Right cardiac atrium (tissue), 5 donors: ENCODE data around the gene ABO. TPM values are rescaled to one million over a fixed set of nuclear protein-coding genes. Genes with fewer than 3 reads are reported as not detected.
A peak's percentile ranks its signal among the peaks of the same experiment; 100 is the strongest.
"Not testable (repeated sequence)": the region's sequence is repeated elsewhere in the genome, so short reads cannot be mapped to it uniquely, and the experiment has no call there.

ENCODE experiments used
- ATAC-seq, 2 donors: fragments of 200-7000 bp; cut with Tn5 transposase; one replicate each; pipeline versions ENCODE4 v1.8.0 to v1.9.1; 2020; ENCODE audit warnings: moderate library complexity in 2 of 2, mild to moderate bottlenecking in 1 of 2
- DNase-seq, 3 donors: peaks; one replicate each; pipeline ENCODE4 v3.0.0-alpha.2; 2020
- H3K27ac ChIP-seq: one replicate; pipeline ENCODE4 v1.5.1; 2013; ENCODE audit warnings: mild to moderate bottlenecking, low read length, control low read depth, moderate library complexity
- H3K27me3 ChIP-seq: one replicate; pipeline ENCODE4 v1.6.1; 2013; ENCODE audit not compliant: control insufficient read depth, insufficient read depth
- H3K4me1 ChIP-seq: one replicate; pipeline ENCODE4 v1.6.1; 2013; ENCODE audit warnings: low read length; ENCODE audit not compliant: control insufficient read depth, insufficient read depth
- H3K4me3 ChIP-seq: one replicate; pipeline ENCODE4 v1.5.1; 2013; ENCODE audit warnings: low read length, control low read depth
- H3K9me3 ChIP-seq: one replicate; pipeline ENCODE4 v1.6.1; 2013; ENCODE audit warnings: low read length; ENCODE audit not compliant: control insufficient read depth
- WGBS: extraction: QIAGEN DNeasy Blood & Tissue Kit; methylation state at CpG from one replicate; pipeline ENCODE4 v1.1.7; 2013; 5-methylcytosine and 5-hydroxymethylcytosine counted together
- intact Hi-C, 4 donors: fragments of 100-400 bp; cut with DNase I; formaldehyde crosslinking; loops; one replicate each; pipeline versions ENCODE4 v1.11.0 to v1.14.0; 2022 to 2023
- polyA plus RNA-seq: library from polyadenylated mRNA; stranded (reverse); fragments of 200-250 nt; gene quantifications from one replicate; pipeline ENCODE4 v1.2.3, GENCODE V29; 2013
- total RNA-seq, 4 donors: library from RNA; stranded (reverse); fragmentation: NEBNext Ultra II Directional; extraction: Animal tissue kit (Norgen Biotek cat#: 25700); gene quantifications; one replicate each; pipeline ENCODE4 v1.2.1, GENCODE V29; 2021
- donor health status: healthy with polysubstance abuse.
- donor health status: DM: no; HTN: yes; CAD: no.
- donor health status: DM: no; HTN: no; CAD: no.
- donor health status: DM: no; HTN: yes; CAD: no; lungs with severe emphysema.
- donor health status: DM: yes; HTN: yes; CAD: no.

ABO gene
- total and polyA plus RNA-seq, 5 donors: 0.66 to 2.0 (median 1.2) TPM

GRCh38 chr9:133286523-133286922 lies 11.5 kb upstream of the ABO start:
- Histone ChIP-seq H3K27ac (no peak overlapping the region), H3K9me3 (peaks cover 3% of the 10 kb centered on the region)

GRCh38 chr9:133285252-133285775 lies 10.3 kb upstream of the ABO start:
- Histone ChIP-seq H3K27ac (no peak overlapping the region), H3K27me3 (no peaks in the 10 kb centered on the region), H3K4me1 (no peaks in the 10 kb centered on the region), H3K9me3 (no peaks in the 10 kb centered on the region), H3K4me3 (no peak overlapping the region)
- WGBS: 79% methylated on average over 6 of the region's 6 CpGs
- intact Hi-C loops: no loop called here
- no peak for DNase-seq
- ATAC-seq: no peak

More at GRCh38 chr9:133286523-133286922, 11.5 kb upstream of the ABO start:
- no peaks in the 10 kb centered on the region for H3K4me1 ChIP-seq
- no peak overlapping the region for H3K4me3 ChIP-seq
- 31% methylated on average over 2 of the region's 2 CpGs for WGBS
- intact Hi-C loops: no loop called here
- no peaks in the 10 kb centered on the region for H3K27me3 ChIP-seq
- no peak for ATAC-seq
- DNase-seq: no peak

- Histone ChIP-seq H3K27ac (no peak overlapping the region), H3K27me3 (no peaks in the 10 kb centered on the region), H3K4me1 (no peaks in the 10 kb centered on the region), H3K9me3 (no peaks in the 10 kb centered on the region), H3K4me3 (no peak overlapping the region)
- intact Hi-C loops: no loop called here
- WGBS: 93% methylated on average over 8 of the region's 8 CpGs
- no peak for ATAC-seq
- no peak for DNase-seq
Measured at GRCh38 chr9:133284362-133284761, 9.4 kb upstream of the ABO start.

GRCh38 chr9:133283255-133284032 lies 8.4 kb upstream of the ABO start:
- intact Hi-C loops, H3K9me3 ChIP-seq, H3K27ac ChIP-seq, H3K27me3 ChIP-seq, ATAC-seq, H3K4me3 ChIP-seq, DNase-seq, H3K4me1 ChIP-seq: not testable (repeated sequence)
- 72% methylated on average over 16 of the region's 16 CpGs for WGBS

- Histone ChIP-seq H3K4me1 (no peaks in the 10 kb centered on the region), H3K4me3 (no peak overlapping the region), H3K9me3 (no peaks in the 10 kb centered on the region), H3K27me3 (no peaks in the 10 kb centered on the region), H3K27ac (no peak overlapping the region)
- intact Hi-C loops: no loop called here
- DNase-seq (no peak), ATAC-seq (no peak)
- WGBS: 65% methylated on average over 7 of the region's 7 CpGs
Measured at GRCh38 chr9:133282464-133283238, 7.7 kb upstream of the ABO start.

- no peaks in the 10 kb centered on the region for H3K4me1 ChIP-seq
- H3K27me3 ChIP-seq: no peaks in the 10 kb centered on the region
- no peaks in the 10 kb centered on the region for H3K9me3 ChIP-seq
- 56% methylated on average over 5 of the region's 5 CpGs for WGBS
- ATAC-seq (no peak), DNase-seq (no peak)
- H3K27ac ChIP-seq: no peak overlapping the region
- intact Hi-C loops: no loop called here
- no peak overlapping the region for H3K4me3 ChIP-seq
Measured at GRCh38 chr9:133280392-133280791, 5.4 kb upstream of the ABO start.

- H3K27me3 ChIP-seq: no peaks in the 10 kb centered on the region
- H3K4me3 ChIP-seq: no peak overlapping the region
- ATAC-seq (no peak), DNase-seq (no peak)
- no peaks in the 10 kb centered on the region for H3K9me3 ChIP-seq
- no peaks in the 10 kb centered on the region for H3K4me1 ChIP-seq
- intact Hi-C loops: no loop called here
- no peak overlapping the region for H3K27ac ChIP-seq
- WGBS: 81% methylated on average over 12 of the region's 12 CpGs
Measured at GRCh38 chr9:133278161-133279114, 3.4 kb upstream of the ABO start.

- H3K27ac ChIP-seq: no peak overlapping the region
- H3K9me3 ChIP-seq: no peaks in the 10 kb centered on the region
- WGBS: 80% methylated on average over 4 of the region's 4 CpGs
- no peaks in the 10 kb centered on the region for H3K4me1 ChIP-seq
- H3K27me3 ChIP-seq: no peaks in the 10 kb centered on the region
- intact Hi-C loops: no loop called here
- H3K4me3 ChIP-seq: no peak overlapping the region
- DNase-seq (no peak), ATAC-seq (no peak)
Measured at GRCh38 chr9:133277467-133277866, 2.5 kb upstream of the ABO start.

GRCh38 chr9:133276923-133277322 lies 1.9 kb upstream of the ABO start:
- Histone ChIP-seq H3K4me1 (no peaks in the 10 kb centered on the region), H3K4me3 (no peak overlapping the region), H3K27ac (no peak overlapping the region), H3K27me3 (no peaks in the 10 kb centered on the region), H3K9me3 (no peaks in the 10 kb centered on the region)
- WGBS: 81% methylated on average over 9 of the region's 9 CpGs
- intact Hi-C loops: no loop called here
- DNase-seq (no peak), ATAC-seq (no peak)

GRCh38 chr9:133276001-133276884 lies 1.2 kb upstream of the ABO start:
- no peaks in the 10 kb centered on the region for H3K27me3 ChIP-seq
- H3K9me3 ChIP-seq: no peaks in the 10 kb centered on the region
- ATAC-seq (peak in 1 of 2 donors; percentile 6), DNase-seq (peak in 1 of 3 donors; percentile 56)
- 50% methylated on average over 33 of the region's 33 CpGs for WGBS
- no peaks in the 10 kb centered on the region for H3K4me1 ChIP-seq
- intact Hi-C loops: no loop called here
- H3K27ac ChIP-seq: no peak overlapping the region
- H3K4me3 ChIP-seq: peak overlapping the region; percentile 46
